Suppressor macrophage (primary cell): ENCODE results near the gene TAF1C.

ENCODE experiments used
- DNase-seq, 4 experiments: peaks; one replicate each; pipeline ENCODE4 v3.0.0-alpha.2; 2020 to 2022

TAF1C gene

GRCh38 chr16:84183572-84183875 is 3.3 kb downstream of the TAF1C start:
- no peak for DNase-seq

DNA sequence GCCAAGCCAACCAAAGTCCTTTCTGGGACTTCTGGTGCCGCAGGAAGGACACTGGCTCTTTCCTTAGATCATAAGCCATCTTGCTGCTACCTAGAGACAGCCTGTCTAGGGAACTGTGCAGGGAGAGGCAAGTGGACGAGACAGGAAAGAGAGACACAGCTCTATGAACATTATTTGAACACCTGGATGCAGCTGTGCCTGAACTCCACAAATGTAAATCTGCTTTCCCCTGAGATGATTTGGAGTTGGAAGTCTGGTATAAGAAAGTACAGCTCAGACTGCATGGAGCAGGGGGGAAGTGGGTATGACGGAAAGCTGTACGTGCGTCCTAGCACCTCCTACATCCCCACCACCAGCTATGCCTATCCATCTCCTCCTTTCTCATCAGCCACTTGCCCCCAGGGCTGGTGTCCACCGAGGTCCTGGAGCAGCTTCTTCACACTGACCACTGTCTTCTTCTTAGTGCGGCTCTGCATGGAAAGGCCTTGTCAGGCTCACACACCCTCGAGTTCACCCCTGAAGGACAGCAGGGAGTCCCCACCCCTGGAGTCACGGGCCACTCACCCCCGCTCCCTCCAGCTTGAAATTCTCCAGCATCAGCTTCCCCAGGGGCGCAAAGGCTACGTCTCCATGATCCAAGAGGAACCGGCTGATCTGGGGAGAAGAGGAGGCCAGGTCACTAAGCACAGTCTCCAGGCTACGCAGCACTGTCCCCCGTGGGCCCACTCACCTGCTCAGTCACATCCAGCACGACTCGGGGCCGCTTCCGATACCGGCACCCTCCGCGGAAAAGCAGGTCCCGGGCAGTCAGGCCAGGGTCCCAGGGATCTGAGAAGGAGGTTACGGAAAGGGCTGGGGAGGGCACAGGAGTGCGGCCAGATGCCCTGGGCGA is 3.9 kb downstream of the TAF1C start:
- DNase-seq = no peak

DNA sequence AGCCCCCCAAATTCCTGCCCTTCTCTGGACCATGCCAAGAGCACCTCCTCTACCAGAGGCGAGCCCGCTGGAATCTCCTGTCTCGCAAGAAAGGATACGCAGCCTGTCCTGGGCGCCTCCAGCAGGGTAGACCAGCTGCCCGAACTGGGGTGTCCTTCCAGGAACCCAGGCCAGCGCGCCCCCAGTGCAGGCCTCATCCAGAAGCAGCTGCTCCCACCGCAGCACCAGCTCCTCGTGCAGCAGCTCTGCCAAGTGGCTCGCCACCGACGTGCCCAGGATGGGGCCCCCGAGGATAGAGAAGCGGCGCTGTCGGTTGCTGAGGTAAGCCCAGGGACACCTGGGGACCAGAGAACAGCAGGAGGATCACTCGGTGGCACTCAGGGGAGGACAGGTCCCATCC is 4.8 kb downstream of the TAF1C start:
- DNase-seq = no peak

DNA sequence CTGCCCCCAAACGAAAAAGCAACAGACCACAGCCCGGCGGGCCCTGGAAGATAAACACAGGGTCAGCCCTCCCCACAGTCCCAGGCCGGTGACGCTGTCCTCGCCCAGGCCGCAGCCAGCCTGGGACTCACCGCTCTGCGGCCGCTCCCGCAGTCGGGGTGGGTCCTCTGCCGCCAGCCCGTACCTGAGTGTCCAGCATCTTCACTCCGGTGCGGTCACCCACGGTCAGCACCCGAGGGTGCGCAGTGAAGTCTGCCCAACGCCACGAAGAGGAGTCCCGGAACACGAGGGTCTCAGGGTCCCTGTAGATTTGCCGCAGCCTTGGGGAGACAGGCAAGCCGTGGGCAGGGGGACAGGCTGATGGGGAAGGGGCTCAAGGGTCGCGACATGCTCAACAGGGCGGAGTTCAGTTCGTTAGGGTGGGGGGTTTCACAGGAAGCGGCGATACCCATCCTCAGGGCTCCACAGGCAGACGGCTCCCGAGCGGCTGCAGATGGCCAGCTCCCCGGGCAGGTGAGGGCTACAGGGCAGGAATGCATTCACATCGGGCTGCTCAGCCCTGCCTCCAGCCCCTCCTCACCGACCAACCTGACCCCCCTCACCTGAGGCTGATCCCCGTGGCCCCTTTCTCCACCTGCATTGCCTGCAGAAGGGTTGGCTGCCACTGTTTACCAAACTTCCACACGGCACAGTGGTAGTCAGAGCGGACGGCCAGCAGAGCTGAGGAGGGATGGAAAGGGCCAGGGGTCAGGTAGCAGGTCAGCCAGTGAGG is 5.5 kb downstream of the TAF1C start:
- DNase-seq = no peak

- no peak for DNase-seq
Observed at GRCh38 chr16:84180519-84181140, 6.2 kb downstream of the TAF1C start.

GRCh38 chr16:84179612-84180320 is 7.1 kb downstream of the TAF1C start:
- DNase-seq = no peak

DNA sequence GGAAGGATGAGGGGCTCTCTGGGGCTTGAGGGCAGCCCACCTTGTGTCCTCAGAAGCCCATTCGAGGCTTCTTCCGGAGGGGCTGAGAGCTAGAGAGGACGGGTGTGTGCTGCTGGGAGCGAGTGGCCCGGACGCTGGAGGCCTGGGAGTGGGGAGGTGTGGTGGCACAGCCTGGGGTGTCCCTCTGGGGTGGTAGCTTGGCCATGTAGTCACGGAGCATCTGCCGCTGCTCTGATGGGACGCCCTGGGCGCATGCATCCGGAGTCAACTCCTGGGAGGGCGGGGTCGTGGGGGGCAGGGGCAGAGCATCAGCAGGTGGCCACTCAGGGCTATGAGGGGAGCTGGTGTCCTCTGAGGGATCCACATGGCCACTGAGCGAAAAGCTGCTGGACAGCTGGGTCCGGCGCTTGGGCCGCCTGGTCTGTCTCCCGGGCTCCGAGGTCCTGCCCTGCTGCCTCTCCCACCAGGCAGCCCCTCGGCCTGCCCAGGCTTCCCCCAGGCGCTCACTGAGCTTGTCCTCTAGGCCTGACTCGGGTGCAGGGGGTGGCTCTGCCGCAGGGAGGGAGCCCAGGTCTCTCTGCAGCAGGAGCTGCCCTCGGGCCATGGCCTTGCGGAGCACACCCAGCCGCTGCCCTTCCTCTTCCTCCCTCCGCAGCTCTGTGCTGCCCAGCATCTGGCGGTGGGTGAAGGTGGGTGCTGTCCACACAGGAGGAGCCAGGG is 7.8 kb downstream of the TAF1C start:
- no peak for DNase-seq

GRCh38 chr16:84178146-84178765 is 8.6 kb downstream of the TAF1C start:
- DNase-seq = no peak

DNA sequence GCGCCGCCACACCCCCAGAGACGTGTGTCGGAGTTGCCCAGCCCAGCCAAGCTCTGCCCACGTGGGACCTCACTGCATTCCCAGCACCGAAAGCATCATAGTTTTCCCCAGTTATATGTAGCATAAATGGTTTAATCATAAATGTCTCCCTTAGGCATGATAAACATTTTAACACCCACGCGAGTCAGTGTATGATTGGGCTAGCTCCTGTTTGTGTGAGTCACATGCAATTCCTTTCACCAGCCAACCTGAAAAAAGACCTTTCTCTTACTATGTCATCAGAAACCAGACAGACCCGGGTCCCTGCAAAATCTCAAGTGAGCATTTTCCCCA is 9.2 kb downstream of the TAF1C start:
- no peak for DNase-seq

DNA sequence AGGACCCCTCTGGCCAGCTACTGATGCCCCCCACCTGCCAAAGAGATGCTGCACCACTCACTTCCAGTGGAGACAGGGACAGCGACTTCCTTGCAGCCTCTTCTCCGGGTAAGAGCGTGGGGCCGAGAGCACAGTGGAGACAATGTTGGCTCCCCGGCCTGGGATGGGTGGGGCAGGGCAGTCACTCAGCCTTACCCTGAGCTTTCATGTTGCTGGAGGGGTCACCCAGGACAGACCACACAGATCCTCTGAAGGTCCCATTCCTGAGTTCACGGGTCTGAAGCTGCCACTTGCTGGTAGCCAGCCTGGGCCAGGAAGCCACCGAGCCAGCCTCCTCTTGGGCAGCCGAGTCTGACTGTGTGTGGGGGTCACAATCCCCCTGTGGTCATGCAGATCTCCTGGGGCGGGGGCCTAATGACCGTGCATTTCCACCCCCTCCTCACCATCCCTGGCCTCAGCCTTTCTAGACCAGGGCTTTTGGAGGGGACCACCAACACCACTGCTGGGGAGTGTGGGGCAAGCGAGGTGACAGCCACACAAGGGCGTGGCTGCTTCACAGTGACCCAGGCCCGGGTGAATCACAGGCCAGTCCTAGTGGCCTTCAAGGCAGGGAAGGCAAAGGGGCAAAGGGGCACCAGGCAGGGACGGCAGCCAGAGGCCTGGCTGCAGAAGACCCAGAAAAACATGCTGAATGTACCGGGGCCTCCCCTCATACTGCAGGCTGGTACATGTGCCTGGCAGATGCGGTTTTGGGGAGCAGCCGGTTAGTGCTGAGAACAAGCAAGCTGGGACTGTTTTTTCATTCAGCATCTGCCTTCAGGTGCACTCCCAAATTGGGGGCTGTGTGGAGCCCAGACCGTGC is 10.4 kb downstream of the TAF1C start:
- no peak for DNase-seq

GRCh38 chr16:84175350-84176081 is 11.3 kb downstream of the TAF1C start:
- DNase-seq = peak; percentile 72 to 91 (median 79)

GRCh38 chr16:84174396-84174795 is 12.5 kb downstream of the TAF1C start:
- no peak for DNase-seq

- DNase-seq = no peak
Observed at GRCh38 chr16:84169765-84170310, 17.0 kb downstream of the TAF1C start.

- DNase-seq = no peak
Observed at GRCh38 chr16:84166796-84167695, 19.8 kb downstream of the TAF1C start.

GRCh38 chr16:84165746-84166145 is 21.1 kb downstream of the TAF1C start:
- DNase-seq = no peak

- DNase-seq = no peak
Observed at GRCh38 chr16:84161801-84162200, 25.1 kb downstream of the TAF1C start.

GRCh38 chr16:84161037-84161436 is 25.8 kb downstream of the TAF1C start:
- DNase-seq = no peak

- no peak for DNase-seq
Observed at GRCh38 chr16:84159800-84160199, 27.1 kb downstream of the TAF1C start.

DNA sequence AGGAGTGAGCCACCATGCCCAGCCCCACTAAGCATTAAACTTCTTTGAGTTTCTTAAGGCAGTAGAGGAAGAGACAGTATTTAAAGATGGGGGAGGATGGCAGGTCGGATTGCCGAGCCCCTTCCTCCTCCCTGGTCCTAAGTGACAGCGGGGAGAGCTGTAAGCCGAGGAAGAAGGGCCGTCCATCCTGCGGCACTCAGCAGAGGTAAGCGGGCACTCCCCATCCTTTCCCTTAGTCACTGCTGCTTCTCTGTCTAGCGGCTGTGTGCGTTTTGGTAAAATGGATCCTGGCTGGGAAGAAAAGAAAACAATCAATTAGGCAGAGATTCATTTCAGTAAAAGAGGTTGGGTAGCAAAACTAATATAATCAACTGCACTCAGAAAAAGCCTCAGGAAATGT is 27.9 kb downstream of the TAF1C start:
- DNase-seq = no peak
